GM19240 (cell line): ENCODE data around the gene TM2D3.

Experiments
- DNase-seq: peaks from one replicate; pipeline ENCODE4 v3.0.0; 2011; ENCODE audit warnings: low spot score; ENCODE audit not compliant: insufficient read length

Gene TM2D3

GRCh38 chr15:101608201-101608600, 44.0 kb downstream of the TM2D3 start:
- DNase-seq: no peak

GRCh38 chr15:101607108-101607507, 45.1 kb downstream of the TM2D3 start:
- DNase-seq: no peak

GRCh38 chr15:101604124-101604874, 47.9 kb downstream of the TM2D3 start:
- no peak for DNase-seq

- no peak for DNase-seq
Observed at GRCh38 chr15:101602801-101603200, 49.4 kb downstream of the TM2D3 start.

GRCh38 chr15:101600035-101600434, 52.1 kb downstream of the TM2D3 start:
- no peak for DNase-seq

GRCh38 chr15:101599091-101599490, 53.1 kb downstream of the TM2D3 start:
- DNase-seq: no peak

- DNase-seq: no peak
Observed at GRCh38 chr15:101597360-101597928, 54.7 kb downstream of the TM2D3 start.

- no peak for DNase-seq
Observed at GRCh38 chr15:101596633-101597032, 55.5 kb downstream of the TM2D3 start.
